ENCODE measurements around the gene TNS1.
A peak's percentile ranks its signal among the peaks of the same experiment; 100 is the strongest.

The TNS1 gene

DNA sequence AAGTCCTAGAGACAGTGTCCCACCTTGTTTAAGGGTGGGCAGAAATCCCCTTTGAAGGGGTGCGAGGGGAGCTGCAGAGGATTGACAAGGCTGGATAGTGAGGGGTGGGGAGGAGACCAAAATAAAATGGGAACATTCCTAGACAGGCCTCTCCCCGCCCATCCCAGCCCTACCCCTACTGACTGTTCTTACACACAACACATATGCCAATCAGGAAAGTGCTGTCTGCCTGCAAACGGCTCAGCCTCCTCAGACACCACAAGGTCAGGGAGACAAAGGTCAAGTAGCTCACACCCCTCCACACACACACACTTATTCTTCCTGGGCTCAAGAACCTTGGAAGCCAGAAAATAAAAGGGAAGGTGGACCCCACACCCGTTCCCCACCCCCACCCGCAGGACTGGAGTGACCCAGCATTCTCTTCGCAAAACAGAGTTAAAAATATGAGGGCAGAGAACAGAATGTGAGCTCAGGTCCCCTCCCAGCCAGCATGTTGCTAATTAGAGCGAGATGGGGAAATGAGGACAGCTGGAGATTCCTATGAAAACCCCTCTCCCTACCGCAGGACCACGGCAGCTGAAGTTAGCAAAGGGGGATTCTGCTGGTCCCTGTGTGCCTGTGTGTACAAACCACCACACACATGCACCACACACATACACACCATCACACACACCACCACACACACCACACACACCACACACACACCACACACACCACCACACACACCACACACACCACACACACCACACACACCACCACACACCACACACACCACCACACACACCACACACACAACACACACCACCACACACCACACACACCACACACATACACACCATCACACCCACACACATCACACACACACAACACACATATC is 197.8 kb downstream of the TNS1 start:
- peak; percentile 44 for DNase-seq

GRCh38 chr2:217804338-217804737 is 198.5 kb downstream of the TNS1 start:
- DNase-seq: no peak

DNA sequence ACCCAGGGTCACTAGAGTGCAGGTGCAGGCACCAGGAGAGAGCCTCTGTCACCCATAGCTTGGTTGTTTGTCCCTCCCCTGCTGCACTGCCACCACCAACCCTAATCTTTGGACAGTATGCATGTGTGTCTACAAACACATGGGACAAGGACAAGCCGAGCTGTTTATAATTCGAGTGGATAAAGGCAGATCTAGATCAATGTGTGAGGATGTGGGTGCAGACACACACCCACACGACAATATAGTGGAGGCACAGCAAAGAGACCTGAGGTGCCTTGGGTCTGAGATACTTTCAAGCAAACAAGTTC is 199.2 kb downstream of the TNS1 start:
- no peak for DNase-seq

- DNase-seq: no peak
Observed at GRCh38 chr2:217802876-217803652, 199.7 kb downstream of the TNS1 start.

DNA sequence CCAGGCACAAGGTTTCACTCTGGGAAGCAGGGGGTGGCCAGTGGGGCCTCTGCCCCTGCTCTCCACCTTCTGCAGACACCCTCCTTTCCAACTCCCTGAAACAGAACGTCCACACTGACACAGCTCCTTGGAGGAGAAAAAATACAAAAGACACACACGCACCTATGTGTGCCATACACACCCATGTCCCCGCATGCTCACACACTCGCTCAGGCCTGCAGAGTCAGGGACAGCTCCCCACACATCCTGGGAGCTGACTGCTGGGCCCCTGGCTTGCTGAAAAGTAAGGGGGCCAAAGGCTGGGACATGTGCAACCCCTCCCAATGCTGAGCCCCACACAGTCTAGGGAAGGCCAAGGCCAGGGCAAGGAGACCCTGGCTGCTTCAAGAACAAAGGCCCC is 200.5 kb downstream of the TNS1 start:
- DNase-seq: no peak

- DNase-seq: no peak
Observed at GRCh38 chr2:217801711-217802110, 201.1 kb downstream of the TNS1 start.

DNA sequence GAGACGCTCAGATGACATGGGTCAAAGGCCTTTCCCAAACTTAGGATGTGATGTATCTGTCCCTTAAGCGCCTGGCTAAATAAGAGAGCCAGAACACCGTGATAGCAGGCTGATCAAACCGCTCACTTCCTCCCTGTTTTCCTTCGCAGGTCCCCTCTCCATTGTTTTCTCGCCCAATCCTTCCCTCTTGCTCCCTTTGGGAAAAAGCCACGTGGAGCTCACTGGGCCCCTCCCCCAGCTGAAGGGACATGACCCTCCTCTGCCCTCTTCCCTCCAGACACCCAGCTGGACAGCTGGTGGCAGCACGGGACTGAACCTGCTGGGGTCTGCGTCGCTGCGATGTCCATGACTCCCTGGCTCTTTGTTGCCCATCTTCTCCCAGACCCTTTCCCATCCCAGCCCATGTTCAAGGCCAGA is 201.7 kb downstream of the TNS1 start:
- DNase-seq: no peak

DNA sequence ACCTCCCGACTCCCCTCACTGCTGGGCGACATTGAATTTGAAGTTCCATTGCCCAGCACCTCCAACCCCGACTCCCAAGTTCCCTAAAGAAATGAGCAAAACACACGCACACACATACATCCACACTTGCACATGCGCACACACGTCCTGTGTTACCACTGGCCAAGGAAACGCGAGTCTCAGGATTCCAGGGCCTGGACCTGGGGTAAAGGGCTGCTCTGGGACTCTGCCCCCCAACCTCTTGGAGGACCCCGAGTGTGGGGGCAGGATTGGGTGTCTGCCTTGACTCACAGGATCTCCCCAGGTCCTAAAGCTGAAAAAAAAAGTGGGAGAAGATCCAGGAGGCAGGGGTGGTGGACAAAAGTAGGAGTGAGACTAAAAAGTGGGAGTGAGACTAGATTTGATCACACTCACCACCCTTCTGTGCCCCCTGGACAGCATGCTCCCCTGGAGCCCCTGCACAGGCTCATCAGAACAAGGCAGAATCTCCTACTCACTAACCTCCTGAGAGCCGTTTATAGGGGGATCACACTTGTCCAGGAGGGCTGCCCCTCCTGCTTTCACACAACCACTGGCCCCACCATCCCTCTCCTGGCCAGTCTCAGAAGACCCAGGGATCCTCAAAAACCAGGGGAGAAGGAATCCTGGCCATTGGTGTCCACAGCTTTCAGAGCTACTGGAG is 202.2 kb downstream of the TNS1 start:
- no peak for DNase-seq

- DNase-seq: no peak
Observed at GRCh38 chr2:217799563-217800432, 203.0 kb downstream of the TNS1 start.

GRCh38 chr2:217798743-217799562 is 203.8 kb downstream of the TNS1 start:
- peak; percentile 98 for DNase-seq

GRCh38 chr2:217798191-217798590 is 204.6 kb downstream of the TNS1 start:
- DNase-seq: no peak

DNA sequence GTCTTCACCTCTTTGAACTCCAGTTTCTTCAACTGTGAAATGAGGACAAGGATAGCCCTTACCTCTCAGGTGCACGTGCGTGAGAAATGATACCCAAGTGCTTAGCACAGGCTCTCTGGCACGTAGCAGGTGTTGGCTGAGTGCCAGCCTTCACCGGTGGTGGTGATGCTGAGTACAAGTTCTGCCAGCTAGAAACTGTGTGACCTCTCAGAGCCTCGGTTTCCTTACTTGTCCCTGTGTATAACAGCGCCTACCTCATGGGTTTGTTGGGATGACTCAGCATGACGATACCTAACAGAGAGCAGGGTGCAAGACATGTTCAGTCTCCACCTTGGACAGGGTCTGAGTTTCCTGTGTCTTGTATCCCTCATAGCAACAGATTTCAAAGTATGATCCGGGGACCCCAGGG is 205.1 kb downstream of the TNS1 start:
- no peak for DNase-seq

GRCh38 chr2:217797165-217797564 is 205.6 kb downstream of the TNS1 start:
- peak; percentile 32 for DNase-seq

DNA sequence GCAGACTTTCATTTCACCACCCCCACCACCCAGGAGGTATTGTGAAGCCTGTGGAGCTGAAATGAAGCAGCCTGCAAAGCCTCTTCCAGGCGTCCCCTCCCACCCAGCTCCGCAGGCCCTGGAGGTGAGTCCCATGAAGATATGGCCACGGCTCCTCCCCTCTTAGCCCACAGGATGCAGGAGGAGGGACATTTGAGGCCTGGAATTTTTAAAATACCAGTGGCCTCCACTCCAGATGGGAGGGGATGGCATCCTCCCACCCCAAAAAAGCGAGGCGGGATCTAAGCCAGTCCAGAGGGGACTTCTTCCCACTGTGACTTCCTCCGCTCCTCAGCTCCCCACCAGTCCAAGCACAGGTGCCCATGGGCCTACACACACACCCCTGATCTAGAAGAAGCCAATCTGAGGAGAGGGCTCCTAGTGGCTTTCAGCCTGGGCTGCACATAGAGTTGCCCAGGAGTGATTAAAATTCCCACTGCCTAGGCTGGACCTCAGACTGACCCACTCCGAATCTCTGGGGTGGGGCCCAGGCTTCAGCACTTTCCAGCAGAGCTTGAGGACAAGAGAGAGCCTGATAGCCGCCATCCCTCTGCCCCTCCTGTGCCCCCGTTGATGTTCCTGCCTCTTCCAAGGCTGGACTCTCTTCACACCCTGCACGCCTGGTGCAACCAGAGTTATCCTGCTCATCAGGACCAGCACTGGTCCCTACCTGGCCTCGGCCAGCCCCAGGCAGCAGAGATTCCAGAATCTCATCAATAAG is 206.9 kb downstream of the TNS1 start:
- DNase-seq: no peak

DNA sequence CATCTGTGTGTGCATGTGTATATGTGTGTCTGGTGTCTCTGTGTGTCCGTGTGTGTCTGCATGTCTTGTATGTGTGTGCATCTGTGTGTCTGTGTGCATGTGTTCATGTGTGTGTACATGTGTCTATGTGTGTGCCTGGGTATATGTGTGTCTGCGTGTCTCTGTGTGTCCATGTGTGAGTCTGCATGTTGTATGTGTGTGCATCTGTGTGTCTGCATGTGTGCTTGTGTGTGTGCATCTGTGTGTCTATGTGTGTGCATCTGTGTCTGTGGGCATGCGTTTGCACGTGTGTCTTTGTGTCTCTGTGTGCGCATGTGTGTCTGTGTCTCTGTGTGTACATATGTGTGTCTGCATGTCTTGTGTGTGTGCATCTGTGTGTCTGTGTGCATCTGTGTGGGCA is 207.7 kb downstream of the TNS1 start:
- no peak for DNase-seq

- no peak for DNase-seq
Observed at GRCh38 chr2:217794133-217794986, 208.4 kb downstream of the TNS1 start.

DNA sequence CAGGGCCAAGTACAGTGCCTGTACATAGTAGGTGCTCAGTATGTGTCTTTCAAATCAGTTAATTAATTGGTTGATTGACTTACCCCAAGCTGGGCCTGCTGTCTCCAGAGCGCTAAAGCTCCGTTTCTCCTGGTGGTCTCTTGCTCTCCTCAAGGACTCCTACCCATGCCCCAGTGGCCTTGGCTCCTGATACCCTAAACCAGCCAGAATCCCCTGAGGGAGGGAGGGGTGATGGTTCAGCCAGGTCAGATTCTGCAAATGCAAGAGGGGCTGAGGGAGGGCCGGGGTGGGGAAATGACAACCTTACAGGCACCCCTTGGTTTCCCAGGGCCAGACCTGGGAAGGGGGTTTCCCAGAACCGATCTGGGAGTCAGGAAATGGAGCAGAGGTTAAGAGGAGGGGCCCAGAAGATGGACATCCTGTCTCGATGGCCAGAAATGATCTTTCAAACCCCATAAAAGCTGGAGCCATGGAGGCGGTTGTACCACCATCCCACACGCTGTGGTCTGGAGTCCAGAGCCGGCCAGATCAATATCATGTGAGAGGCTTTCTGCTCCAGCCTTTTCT is 209.1 kb downstream of the TNS1 start:
- no peak for DNase-seq

- no peak for DNase-seq
Observed at GRCh38 chr2:217792626-217793527, 209.9 kb downstream of the TNS1 start.

DNA sequence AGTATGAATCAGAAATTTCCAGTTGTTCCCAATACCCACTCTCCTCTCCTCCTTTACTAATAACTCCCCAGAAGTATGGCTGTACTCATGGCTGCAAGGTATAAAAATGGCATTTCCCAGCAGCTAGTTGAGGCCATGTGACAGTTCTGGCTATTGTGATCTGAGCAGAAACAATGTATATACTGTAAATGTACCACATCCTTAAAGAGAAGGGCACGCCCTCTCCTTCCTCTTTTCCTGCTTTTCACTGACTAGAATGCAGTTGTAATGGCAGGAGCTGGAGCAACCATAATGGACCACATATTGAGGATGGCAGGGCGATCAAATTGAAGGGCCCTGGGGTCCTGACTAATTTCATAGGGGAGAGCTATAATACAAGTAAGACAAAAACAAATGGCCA is 211.2 kb downstream of the TNS1 start:
- DNase-seq: peak; percentile 43

Data from MV-4-11 (cell line).